IPS-NIHi7 (cell line): ENCODE data around the gene OLA1.

Source experiments
- DNase-seq: peaks from one replicate; pipeline ENCODE4 v3.0.0; 2012; ENCODE audit warnings: mixed read lengths; ENCODE audit errors: extremely low spot score

The OLA1 gene

GRCh38 chr2:174121175-174121574 lies 127.2 kb downstream of the OLA1 start:
- no peak for DNase-seq

GRCh38 chr2:174120346-174120745 lies 128.0 kb downstream of the OLA1 start:
- no peak for DNase-seq

- DNase-seq = peak; percentile 18
Observed at GRCh38 chr2:174117951-174118930, 130.1 kb downstream of the OLA1 start.

- DNase-seq = no peak
Observed at GRCh38 chr2:174112073-174112472, 136.3 kb downstream of the OLA1 start.

- no peak for DNase-seq
Observed at GRCh38 chr2:174108579-174108978, 139.8 kb downstream of the OLA1 start.

- no peak for DNase-seq
Observed at GRCh38 chr2:174106736-174107135, 141.6 kb downstream of the OLA1 start.

GRCh38 chr2:174094542-174094941 lies 153.8 kb downstream of the OLA1 start:
- DNase-seq = no peak

GRCh38 chr2:174090476-174090875 lies 157.9 kb downstream of the OLA1 start:
- DNase-seq = no peak

- DNase-seq = no peak
Observed at GRCh38 chr2:174088706-174089460, 159.4 kb downstream of the OLA1 start.

GRCh38 chr2:174086708-174087107 lies 161.6 kb downstream of the OLA1 start:
- DNase-seq = no peak

- no peak for DNase-seq
Observed at GRCh38 chr2:174085781-174086180, 162.6 kb downstream of the OLA1 start.

GRCh38 chr2:174083843-174084458 lies 164.4 kb downstream of the OLA1 start:
- no peak for DNase-seq

GRCh38 chr2:174080672-174081121 lies 167.6 kb downstream of the OLA1 start:
- DNase-seq = no peak

- DNase-seq = no peak
Observed at GRCh38 chr2:174078275-174078674, 170.1 kb downstream of the OLA1 start.

- DNase-seq = no peak
Observed at GRCh38 chr2:174076975-174077374, 171.4 kb downstream of the OLA1 start.

- DNase-seq = no peak
Observed at GRCh38 chr2:174076040-174076439, 172.3 kb downstream of the OLA1 start.

GRCh38 chr2:174074831-174075230 lies 173.5 kb downstream of the OLA1 start:
- DNase-seq = no peak

- no peak for DNase-seq
Observed at GRCh38 chr2:174072857-174073256, 175.5 kb downstream of the OLA1 start.

GRCh38 chr2:174072069-174072468 lies 176.3 kb downstream of the OLA1 start:
- no peak for DNase-seq

GRCh38 chr2:174071321-174071720 lies 177.0 kb downstream of the OLA1 start:
- no peak for DNase-seq

GRCh38 chr2:174070281-174070680 lies 178.1 kb downstream of the OLA1 start:
- no peak for DNase-seq

GRCh38 chr2:174067815-174068214 lies 180.5 kb downstream of the OLA1 start:
- no peak for DNase-seq
